ENCODE data around the gene PRR23E. TPM values are rescaled to one million over a fixed set of nuclear protein-coding genes. Genes with fewer than 3 reads are reported as not detected.

The PRR23E gene
- total RNA-seq, 4 donors from 2014 or later, result not detected

DNA sequence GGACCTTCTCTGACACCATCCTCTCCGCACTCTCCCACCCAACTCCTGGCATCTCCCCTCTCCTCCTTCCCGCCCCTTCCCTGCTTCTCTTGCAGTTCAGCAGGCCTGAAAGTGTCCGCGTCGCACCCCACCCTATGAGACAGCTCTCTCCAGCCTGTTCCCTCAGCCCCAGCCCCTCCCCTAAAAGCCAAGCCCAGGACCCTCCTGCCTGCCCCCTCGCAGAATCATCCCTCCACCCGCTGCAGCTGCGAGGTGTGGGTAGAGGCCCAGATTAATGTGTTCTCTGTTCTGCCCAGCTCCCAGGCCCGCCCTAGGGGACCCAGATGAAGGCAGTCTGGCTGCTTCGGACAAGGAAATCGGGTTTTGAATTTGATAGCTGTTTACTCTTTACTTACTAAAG lies 410 bp downstream of the PRR23E start:
- TF ChIP-seq POLR2A (IDR thresholded peaks at IDR 0.05) (no peak), EP300 (IDR thresholded peaks at IDR 0.05) (no peak)
- TF ChIP-seq, protein P1, sequence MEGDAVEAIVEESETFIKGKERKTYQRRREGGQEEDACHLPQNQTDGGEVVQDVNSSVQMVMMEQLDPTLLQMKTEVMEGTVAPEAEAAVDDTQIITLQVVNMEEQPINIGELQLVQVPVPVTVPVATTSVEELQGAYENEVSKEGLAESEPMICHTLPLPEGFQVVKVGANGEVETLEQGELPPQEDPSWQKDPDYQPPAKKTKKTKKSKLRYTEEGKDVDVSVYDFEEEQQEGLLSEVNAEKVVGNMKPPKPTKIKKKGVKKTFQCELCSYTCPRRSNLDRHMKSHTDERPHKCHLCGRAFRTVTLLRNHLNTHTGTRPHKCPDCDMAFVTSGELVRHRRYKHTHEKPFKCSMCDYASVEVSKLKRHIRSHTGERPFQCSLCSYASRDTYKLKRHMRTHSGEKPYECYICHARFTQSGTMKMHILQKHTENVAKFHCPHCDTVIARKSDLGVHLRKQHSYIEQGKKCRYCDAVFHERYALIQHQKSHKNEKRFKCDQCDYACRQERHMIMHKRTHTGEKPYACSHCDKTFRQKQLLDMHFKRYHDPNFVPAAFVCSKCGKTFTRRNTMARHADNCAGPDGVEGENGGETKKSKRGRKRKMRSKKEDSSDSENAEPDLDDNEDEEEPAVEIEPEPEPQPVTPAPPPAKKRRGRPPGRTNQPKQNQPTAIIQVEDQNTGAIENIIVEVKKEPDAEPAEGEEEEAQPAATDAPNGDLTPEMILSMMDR (IDR thresholded peaks at IDR 0.05), result no peak
- DNase-seq (ENCODE audit: low spot score in 2 of 2), result no peak
- H3K9me3 ChIP-seq, result peaks cover 0 to 26% (median 0%) of the 10 kb centered on the region in 4 donors

DNA sequence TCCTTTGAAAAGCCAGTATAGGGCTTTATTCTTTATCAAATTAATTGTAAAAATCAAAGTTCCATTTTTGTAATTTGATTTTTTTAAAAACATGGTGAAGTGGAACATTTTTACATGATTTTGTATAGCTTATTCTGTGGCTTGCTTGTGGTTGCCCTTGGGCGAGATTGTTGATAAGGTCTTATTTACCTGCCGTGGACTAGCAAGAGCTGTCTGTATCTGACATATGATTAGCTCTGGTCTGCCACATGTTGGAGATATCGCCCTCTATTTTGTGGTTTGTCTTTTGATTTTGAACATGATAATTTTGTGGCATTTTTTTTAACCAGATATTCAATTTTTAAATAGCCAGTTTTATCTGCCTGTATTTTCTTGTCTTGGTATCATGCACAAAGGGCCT lies 844 bp downstream of the PRR23E start:
- Histone ChIP-seq H3K36me3 (no peaks in the 10 kb centered on the region), H3K9me3 (peaks cover 0 to 26% (median 0%) of the 10 kb centered on the region in 4 donors), H3K4me1 (no peaks in the 10 kb centered on the region), H3K27me3 (no peaks in the 10 kb centered on the region), H3K27ac (no peak overlapping the region), H3K4me3 (no peak overlapping the region)
- 74 to 81% methylated on average over 3 of the region's 3 CpGs for WGBS, 2 donors
- DNase-seq (ENCODE audit: low spot score in 2 of 2), result no peak
- TF ChIP-seq, protein P1 (IDR thresholded peaks at IDR 0.05), result no peak
- no peak for TF ChIP-seq POLR2A (IDR thresholded peaks at IDR 0.05)
- TF ChIP-seq EP300 (IDR thresholded peaks at IDR 0.05), result no peak

More for the DNA sequence above, 410 bp downstream of the PRR23E start:
- Histone ChIP-seq H3K36me3 (no peaks in the 10 kb centered on the region), H3K4me1 (no peaks in the 10 kb centered on the region), H3K27me3 (no peaks in the 10 kb centered on the region), H3K4me3 (no peak overlapping the region), H3K27ac (no peak overlapping the region)
- 71 to 77% methylated on average over 11 of the region's 11 CpGs for WGBS, 2 donors

DNA sequence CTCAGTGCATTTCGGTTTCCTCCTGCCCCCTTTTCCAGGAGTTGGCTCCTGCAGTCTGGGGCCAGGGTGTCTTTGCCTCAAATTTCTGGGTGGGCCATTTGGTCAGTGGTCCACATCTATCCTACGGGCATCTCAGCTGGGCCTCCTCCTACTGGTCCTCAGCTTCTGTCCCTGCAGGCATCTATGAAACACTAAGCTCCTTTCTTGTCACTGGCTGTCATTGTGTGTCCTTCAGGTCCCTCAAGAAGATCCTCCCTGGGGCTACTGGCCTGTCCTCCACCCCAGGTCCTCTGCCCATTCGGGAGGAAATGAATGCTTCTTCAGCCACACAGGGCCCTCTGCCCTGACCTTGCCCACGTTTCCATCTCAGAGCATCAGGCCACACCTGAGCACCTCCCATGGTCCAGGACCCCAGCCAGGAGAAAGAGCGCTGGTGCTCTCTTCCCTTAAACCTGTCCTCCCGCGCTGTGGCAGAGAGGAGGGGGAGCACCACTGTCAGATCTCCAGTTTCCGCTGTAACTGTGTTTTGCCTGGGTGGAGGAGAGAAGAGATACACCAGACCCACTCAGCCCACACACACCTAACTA lies 1.8 kb downstream of the PRR23E start:
- DNase-seq (ENCODE audit: low spot score in 2 of 2), result no peak
- 83 to 86% methylated on average over 8 of the region's 8 CpGs for WGBS, 2 donors
- TF ChIP-seq, protein P1 (IDR thresholded peaks at IDR 0.05), result no peak
- TF ChIP-seq POLR2A (IDR thresholded peaks at IDR 0.05), result no peak
- no peak for TF ChIP-seq EP300 (IDR thresholded peaks at IDR 0.05)
- H3K27me3 ChIP-seq, result no peaks in the 10 kb centered on the region
- no peaks in the 10 kb centered on the region for H3K4me1 ChIP-seq
- no peak overlapping the region for H3K4me3 ChIP-seq
- H3K27ac ChIP-seq, result no peak overlapping the region
- peaks cover 0 to 24% (median 0%) of the 10 kb centered on the region in 4 donors for H3K9me3 ChIP-seq
- no peaks in the 10 kb centered on the region for H3K36me3 ChIP-seq

DNA sequence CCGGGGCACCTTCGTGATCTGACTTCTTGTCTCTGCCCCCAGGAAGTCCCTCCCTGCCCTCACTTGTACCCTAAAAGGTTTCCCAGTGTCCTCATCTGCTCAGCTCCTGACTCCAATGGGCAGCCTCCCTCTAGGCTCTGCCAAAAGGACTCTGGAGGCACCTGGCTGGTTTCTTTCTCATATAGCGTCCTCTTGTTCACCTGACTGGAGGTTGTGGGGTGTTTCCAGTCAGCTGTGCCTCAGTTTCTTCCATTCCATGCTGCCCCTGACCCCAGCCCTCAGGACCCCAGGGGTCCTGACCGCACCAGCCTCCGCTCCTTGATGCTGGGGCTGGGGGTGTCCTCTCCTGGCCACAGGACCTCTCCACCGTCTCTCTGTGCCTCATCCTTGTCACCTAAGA lies 2.5 kb downstream of the PRR23E start:
- H3K4me1 ChIP-seq, result no peaks in the 10 kb centered on the region
- no peak overlapping the region for H3K27ac ChIP-seq
- no peak for DNase-seq (ENCODE audit: low spot score in 2 of 2)
- H3K9me3 ChIP-seq, result peaks cover 0 to 23% (median 0%) of the 10 kb centered on the region in 4 donors
- TF ChIP-seq, protein P1 (IDR thresholded peaks at IDR 0.05), result no peak
- TF ChIP-seq POLR2A (IDR thresholded peaks at IDR 0.05) (no peak), EP300 (IDR thresholded peaks at IDR 0.05) (no peak)
- no peaks in the 10 kb centered on the region for H3K36me3 ChIP-seq
- H3K27me3 ChIP-seq, result no peaks in the 10 kb centered on the region
- WGBS, 2 donors, result 89 to 93% methylated on average over 6 of the region's 6 CpGs
- no peak overlapping the region for H3K4me3 ChIP-seq

DNA sequence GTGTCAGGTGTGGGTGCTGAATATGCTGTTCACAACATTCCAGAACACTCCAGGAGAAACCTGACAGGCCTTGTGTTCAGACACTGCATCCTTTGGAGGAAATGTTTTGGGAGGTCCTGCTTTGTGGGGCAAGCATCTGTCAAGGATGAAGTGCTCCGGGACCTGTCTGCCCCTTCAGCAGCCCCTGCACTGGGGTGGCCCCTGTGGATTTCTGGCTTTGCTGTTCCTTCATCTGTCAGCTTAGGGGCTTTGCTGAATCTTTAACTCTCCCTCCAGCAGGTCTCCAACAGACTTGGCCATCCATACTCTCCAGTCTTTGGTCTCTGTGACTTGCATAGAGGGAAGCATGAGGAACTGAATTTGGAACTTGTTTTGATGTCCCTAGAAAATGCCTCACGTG lies 3.1 kb downstream of the PRR23E start:
- no peaks in the 10 kb centered on the region for H3K27me3 ChIP-seq
- WGBS, 2 donors, result 39 to 57% methylated on average over 2 of the region's 2 CpGs
- H3K4me3 ChIP-seq, result no peak overlapping the region
- no peaks in the 10 kb centered on the region for H3K4me1 ChIP-seq
- no peak for TF ChIP-seq EP300 (IDR thresholded peaks at IDR 0.05)
- TF ChIP-seq, protein P1 (IDR thresholded peaks at IDR 0.05), result no peak
- no peaks in the 10 kb centered on the region for H3K36me3 ChIP-seq
- H3K9me3 ChIP-seq, result peaks cover 0 to 17% (median 0%) of the 10 kb centered on the region in 4 donors
- H3K27ac ChIP-seq, result no peak overlapping the region
- DNase-seq (ENCODE audit: low spot score in 2 of 2), result no peak
